ENCODE measurements around the gene UBTD1.

Gene UBTD1

GRCh38 chr10:97483506-97483905 lies 15.2 kb upstream of the UBTD1 start:
- no peak for DNase-seq (ENCODE audit: low read depth in 3 of 3)

- no peak for DNase-seq (ENCODE audit: low read depth in 3 of 3)
Observed at GRCh38 chr10:97483921-97484320, 14.8 kb upstream of the UBTD1 start.

GRCh38 chr10:97485647-97486281 lies 13.0 kb upstream of the UBTD1 start:
- no peak for DNase-seq (ENCODE audit: low read depth in 3 of 3)

- DNase-seq (ENCODE audit: low read depth in 3 of 3) = no peak
Observed at GRCh38 chr10:97490592-97490991, 8.1 kb upstream of the UBTD1 start.

GRCh38 chr10:97494151-97494550 lies 4.6 kb upstream of the UBTD1 start:
- DNase-seq (ENCODE audit: low read depth in 3 of 3) = no peak

- no peak for DNase-seq (ENCODE audit: low read depth in 3 of 3)
Observed at GRCh38 chr10:97494863-97495506, 3.7 kb upstream of the UBTD1 start.

- peak; percentile 44 to 52 (median 46) for DNase-seq (ENCODE audit: low read depth in 3 of 3)
Observed at GRCh38 chr10:97497572-97498075, 1.1 kb upstream of the UBTD1 start.

- peak; percentile 99 to 100 (median 100) for DNase-seq (ENCODE audit: low read depth in 3 of 3)
Observed at GRCh38 chr10:97498076-97498840, 466 bp upstream of the UBTD1 start, which contains the start of gene MMS19. MMS19 (minus strand) TSS chr10:97498422; CDS start chr10:97498384, 38 bp downstream.

GRCh38 chr10:97499561-97500296 lies 1.0 kb downstream of the UBTD1 start:
- peak in 1 of 3 experiments; percentile 2 for DNase-seq (ENCODE audit: low read depth in 3 of 3)

GRCh38 chr10:97500297-97500575 lies 1.5 kb downstream of the UBTD1 start:
- no peak for DNase-seq (ENCODE audit: low read depth in 3 of 3)

- DNase-seq (ENCODE audit: low read depth in 3 of 3) = no peak
Observed at GRCh38 chr10:97502916-97503315, 4.2 kb downstream of the UBTD1 start.

- DNase-seq (ENCODE audit: low read depth in 3 of 3) = no peak
Observed at GRCh38 chr10:97503406-97503805, 4.7 kb downstream of the UBTD1 start.

- DNase-seq (ENCODE audit: low read depth in 3 of 3) = no peak
Observed at GRCh38 chr10:97505152-97505551, 6.4 kb downstream of the UBTD1 start.

- DNase-seq (ENCODE audit: low read depth in 3 of 3) = no peak
Observed at GRCh38 chr10:97506199-97506991, 7.7 kb downstream of the UBTD1 start.

GRCh38 chr10:97508342-97508741 lies 9.6 kb downstream of the UBTD1 start:
- DNase-seq (ENCODE audit: low read depth in 3 of 3) = no peak

- DNase-seq (ENCODE audit: low read depth in 3 of 3) = no peak
Observed at GRCh38 chr10:97509120-97509680, 10.5 kb downstream of the UBTD1 start.

- DNase-seq (ENCODE audit: low read depth in 3 of 3) = no peak
Observed at GRCh38 chr10:97510686-97511085, 12.0 kb downstream of the UBTD1 start.

GRCh38 chr10:97511711-97512440 lies 13.2 kb downstream of the UBTD1 start:
- DNase-seq (ENCODE audit: low read depth in 3 of 3) = no peak

GRCh38 chr10:97512993-97513392 lies 14.3 kb downstream of the UBTD1 start:
- no peak for DNase-seq (ENCODE audit: low read depth in 3 of 3)

GRCh38 chr10:97514344-97514743 lies 15.6 kb downstream of the UBTD1 start:
- no peak for DNase-seq (ENCODE audit: low read depth in 3 of 3)
